Brain microvascular endothelial cell (primary cell): ENCODE measurements around the gene FUT8.
"Not testable (repeated sequence)": the region's sequence is repeated elsewhere in the genome, so short reads cannot be mapped to it uniquely, and the experiment has no call there.

Experiments
- DNase-seq: peaks from one replicate; pipeline ENCODE4 v3.0.0-alpha.2; 2020
- H3K27ac ChIP-seq: fragments of 250-450 bp; sonication (Bioruptor Pico); 2 replicates; pipeline ENCODE4 v1.5.1; 2020; ENCODE audit warnings: mild to moderate bottlenecking, moderate library complexity
- H3K27me3 ChIP-seq: fragments of 250-450 bp; sonication (Bioruptor Pico); replicated peaks from 2 replicates; pipeline ENCODE4 v1.5.1; 2020; ENCODE audit warnings: mild to moderate bottlenecking
- H3K36me3 ChIP-seq: fragments of 250-450 bp; sonication (Bioruptor Pico); replicated peaks from 2 replicates; pipeline ENCODE4 v1.5.1; 2020; ENCODE audit warnings: mild to moderate bottlenecking
- H3K4me3 ChIP-seq: 2 replicates; pipeline ENCODE4 v1.5.1; 2011; ENCODE audit warnings: low read depth, mild to moderate bottlenecking, control low read depth, low read length, moderate library complexity
- CTCF ChIP-seq: IDR thresholded peaks from 2 replicates; pipeline ENCODE4 v1.5.1; 2011; ENCODE audit warnings: low read depth, mild to moderate bottlenecking, moderate library complexity, low read length, control low read depth, inconsistent platforms; ENCODE audit errors: missing control alignments
- in situ Hi-C: cut with HindIII; loops from 2 replicates; pipeline ENCODE4 v1.10.0; 2017; ENCODE audit warnings: low sequenced_read_pairs, low pct_ligation_motif_present

FUT8 gene

GRCh38 chr14:65425885-65426284 lies 13.4 kb downstream of the FUT8 start:
- TF ChIP-seq CTCF = no peak

GRCh38 chr14:65426902-65427301 lies 14.4 kb downstream of the FUT8 start:
- H3K4me3 ChIP-seq, DNase-seq, in situ Hi-C loops, H3K27me3 ChIP-seq, H3K36me3 ChIP-seq, H3K27ac ChIP-seq: not testable (repeated sequence)

More at GRCh38 chr14:65425885-65426284, 13.4 kb downstream of the FUT8 start:
- Histone ChIP-seq H3K27ac (no peak overlapping the region), H3K27me3 (no peaks in the 10 kb centered on the region), H3K4me3 (no peak overlapping the region), H3K36me3 (no peaks in the 10 kb centered on the region)
- in situ Hi-C loops = no loop called here
- DNase-seq = no peak

- Histone ChIP-seq H3K27ac (no peak overlapping the region), H3K27me3 (no peaks in the 10 kb centered on the region), H3K4me3 (no peak overlapping the region), H3K36me3 (no peaks in the 10 kb centered on the region)
- in situ Hi-C loops = no loop called here
- no peak for TF ChIP-seq CTCF
- DNase-seq = no peak
Observed at GRCh38 chr14:65428691-65429090, 16.2 kb downstream of the FUT8 start.

- TF ChIP-seq CTCF = no peak
- no peaks in the 10 kb centered on the region for H3K27me3 ChIP-seq
- H3K4me3 ChIP-seq = no peak overlapping the region
- H3K36me3 ChIP-seq = no peaks in the 10 kb centered on the region
- in situ Hi-C loops = no loop called here
- DNase-seq = no peak
- H3K27ac ChIP-seq = no peak overlapping the region
Observed at GRCh38 chr14:65429757-65430156, 17.2 kb downstream of the FUT8 start.

GRCh38 chr14:65431245-65431644 lies 18.7 kb downstream of the FUT8 start:
- no peak for DNase-seq
- in situ Hi-C loops = no loop called here
- no peaks in the 10 kb centered on the region for H3K36me3 ChIP-seq
- no peak overlapping the region for H3K4me3 ChIP-seq
- H3K27ac ChIP-seq = no peak overlapping the region
- TF ChIP-seq CTCF = no peak
- no peaks in the 10 kb centered on the region for H3K27me3 ChIP-seq

GRCh38 chr14:65431951-65432350 lies 19.4 kb downstream of the FUT8 start:
- TF ChIP-seq CTCF = no peak
- Histone ChIP-seq H3K27ac (peak overlapping the region; percentile 4), H3K36me3 (no peaks in the 10 kb centered on the region), H3K27me3 (no peaks in the 10 kb centered on the region), H3K4me3 (no peak overlapping the region)
- no peak for DNase-seq
- in situ Hi-C loops = no loop called here
